ENCODE data around the gene ABCB4.

DNA sequence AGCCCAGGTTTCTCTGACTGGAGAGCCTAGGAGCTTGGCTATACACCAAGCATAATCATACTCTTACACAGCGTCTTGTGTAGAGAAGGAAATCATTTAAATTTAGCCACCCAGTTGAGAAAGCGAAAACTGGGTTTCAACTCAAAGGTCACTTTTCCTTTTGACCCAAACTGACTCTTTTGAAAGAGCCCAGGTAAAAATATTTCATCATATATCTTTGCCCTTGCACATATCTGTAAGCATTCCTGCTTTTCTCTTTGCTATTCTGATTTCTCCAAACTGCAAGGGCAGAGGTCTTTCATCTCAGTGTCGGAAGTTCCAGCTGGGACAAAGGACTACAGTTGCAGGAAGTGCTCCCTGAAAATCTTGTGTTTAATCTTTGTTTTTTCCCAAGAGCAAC is 22.0 kb upstream of the ABCB4 start:
- TF ChIP-seq, protein P1, sequence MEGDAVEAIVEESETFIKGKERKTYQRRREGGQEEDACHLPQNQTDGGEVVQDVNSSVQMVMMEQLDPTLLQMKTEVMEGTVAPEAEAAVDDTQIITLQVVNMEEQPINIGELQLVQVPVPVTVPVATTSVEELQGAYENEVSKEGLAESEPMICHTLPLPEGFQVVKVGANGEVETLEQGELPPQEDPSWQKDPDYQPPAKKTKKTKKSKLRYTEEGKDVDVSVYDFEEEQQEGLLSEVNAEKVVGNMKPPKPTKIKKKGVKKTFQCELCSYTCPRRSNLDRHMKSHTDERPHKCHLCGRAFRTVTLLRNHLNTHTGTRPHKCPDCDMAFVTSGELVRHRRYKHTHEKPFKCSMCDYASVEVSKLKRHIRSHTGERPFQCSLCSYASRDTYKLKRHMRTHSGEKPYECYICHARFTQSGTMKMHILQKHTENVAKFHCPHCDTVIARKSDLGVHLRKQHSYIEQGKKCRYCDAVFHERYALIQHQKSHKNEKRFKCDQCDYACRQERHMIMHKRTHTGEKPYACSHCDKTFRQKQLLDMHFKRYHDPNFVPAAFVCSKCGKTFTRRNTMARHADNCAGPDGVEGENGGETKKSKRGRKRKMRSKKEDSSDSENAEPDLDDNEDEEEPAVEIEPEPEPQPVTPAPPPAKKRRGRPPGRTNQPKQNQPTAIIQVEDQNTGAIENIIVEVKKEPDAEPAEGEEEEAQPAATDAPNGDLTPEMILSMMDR (IDR thresholded peaks at IDR 0.05), result no peak
- TF ChIP-seq POLR2A (IDR thresholded peaks at IDR 0.05), result no peak
- no peak for TF ChIP-seq POLR2AphosphoS5 (IDR thresholded peaks at IDR 0.05)
